Tibial artery (tissue), 4 donors: ENCODE results near the gene SNX5.

Source experiments
- DNase-seq, 2 donors: peaks; one replicate each; pipeline ENCODE4 v3.0.0-alpha.2; 2019
- H3K27ac ChIP-seq, 2 donors: fragments of 200-600 bp; sonication (generic) in 1 of 2; 1 replicate in 1 of 2; 2 replicates in 1 of 2; pipeline ENCODE4 v1.5.1; 2018 to 2019; ENCODE audit warnings: mild to moderate bottlenecking in 1 of 2
- H3K27me3 ChIP-seq, 2 donors: fragments of 200-600 bp; sonication (generic) in 1 of 2; one replicate each; pipeline versions ENCODE4 v1.5.1 to v1.6.0; 2016 to 2019
- H3K36me3 ChIP-seq, 3 donors: fragments of 200-600 bp; sonication (generic) in 2 of 3; one replicate each; pipeline ENCODE4 v1.5.1; 2016 to 2019; ENCODE audit warnings: mild to moderate bottlenecking in 2 of 3
- H3K4me1 ChIP-seq, 4 donors: fragments of 200-600 bp; sonication (generic) in 2 of 4; 1 replicate in 3 of 4; 2 replicates in 1 of 4; pipeline ENCODE4 v1.5.1; 2016 to 2019
- H3K4me3 ChIP-seq, 2 donors: fragments of 200-600 bp; sonication (generic) in 1 of 2; 1 replicate in 1 of 2; 2 replicates in 1 of 2; pipeline ENCODE4 v1.5.1; 2018 to 2019; ENCODE audit warnings: mild to moderate bottlenecking in 2 of 2
- H3K9me3 ChIP-seq, 3 donors: fragments of 200-600 bp; sonication (generic) in 1 of 3; one replicate each; pipeline ENCODE4 v1.5.1; 2016 to 2019
- CTCF ChIP-seq, 2 experiments: fragments of 200-600 bp in 1 of 2; fragments of 450-650 bp in 1 of 2; IDR thresholded peaks; one replicate each; pipeline ENCODE4 v1.5.1; 2017 to 2019; ENCODE audit warnings: antibody characterized with exemption in 2 of 2, mild to moderate bottlenecking in 1 of 2, moderate library complexity in 1 of 2
- intact Hi-C: fragments of 100-400 bp; cut with DNase I; formaldehyde crosslinking; loops from one replicate; pipeline ENCODE4 v1.15.0; 2023; ENCODE audit warnings: low total_unique reads

The SNX5 gene

GRCh38 chr20:17951323-17951722 lies 17.3 kb downstream of the SNX5 start:
- Histone ChIP-seq H3K27me3 (no peaks in the 10 kb centered on the region), H3K4me3 (no peak overlapping the region), H3K27ac (no peak overlapping the region), H3K4me1 (no peaks in the 10 kb centered on the region), H3K9me3 (no peaks in the 10 kb centered on the region), H3K36me3 (peaks cover 79 to 100% (median 96%) of the 10 kb centered on the region in 3 donors)
- intact Hi-C loops = no loop called here
- TF ChIP-seq CTCF (IDR thresholded peaks at IDR 0.05) = no peak
- no peak for DNase-seq

DNA sequence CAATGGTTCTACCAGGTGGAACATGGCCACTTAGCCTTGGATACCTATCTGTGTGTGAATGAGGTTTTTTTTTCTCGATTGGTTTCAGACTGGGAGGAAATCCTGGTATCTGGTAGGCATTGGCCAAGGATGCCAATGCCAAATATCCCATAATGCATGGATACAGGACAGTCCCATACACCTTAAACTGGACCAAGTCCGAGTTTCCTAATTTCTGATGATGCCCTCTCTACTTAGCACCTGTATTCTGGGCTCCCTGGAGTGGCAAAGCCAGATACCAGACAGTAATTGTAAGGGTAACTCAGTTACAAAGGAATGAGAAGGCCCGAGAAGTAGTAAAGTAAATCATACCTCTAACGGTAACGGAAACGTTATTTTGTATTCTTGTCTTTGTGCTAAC lies 17.9 kb downstream of the SNX5 start:
- Histone ChIP-seq H3K27me3 (no peaks in the 10 kb centered on the region), H3K4me3 (no peak overlapping the region), H3K36me3 (peaks cover 85 to 100% (median 100%) of the 10 kb centered on the region in 3 donors), H3K27ac (no peak overlapping the region), H3K4me1 (no peaks in the 10 kb centered on the region), H3K9me3 (no peaks in the 10 kb centered on the region)
- intact Hi-C loops = no loop called here
- no peak for TF ChIP-seq CTCF (IDR thresholded peaks at IDR 0.05)
- no peak for DNase-seq

DNA sequence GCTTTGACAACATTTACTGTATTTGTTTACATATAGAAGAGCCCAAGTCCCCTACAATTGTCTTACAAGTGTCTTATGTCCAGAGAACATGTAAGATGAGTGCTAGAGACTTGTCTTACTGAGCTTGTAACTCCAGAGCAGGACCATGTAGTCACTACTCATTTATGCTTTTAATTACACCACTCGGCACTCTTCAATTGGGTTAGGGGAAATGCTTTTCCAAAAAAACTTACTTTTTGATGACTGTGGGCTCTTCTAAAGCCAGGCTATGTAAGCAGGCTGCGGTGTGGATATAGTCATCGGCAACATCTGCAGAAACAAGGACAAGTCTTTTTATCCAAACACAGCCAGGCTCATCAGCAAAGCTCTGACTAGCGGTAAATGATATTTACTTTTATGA lies 18.7 kb downstream of the SNX5 start:
- Histone ChIP-seq H3K27me3 (no peaks in the 10 kb centered on the region), H3K27ac (no peak overlapping the region), H3K4me1 (no peaks in the 10 kb centered on the region), H3K36me3 (peaks cover 93 to 100% (median 100%) of the 10 kb centered on the region in 3 donors), H3K9me3 (no peaks in the 10 kb centered on the region), H3K4me3 (no peak overlapping the region)
- intact Hi-C loops = no loop called here
- TF ChIP-seq CTCF (IDR thresholded peaks at IDR 0.05) = no peak
- DNase-seq = no peak

- H3K9me3 ChIP-seq = no peaks in the 10 kb centered on the region
Observed at GRCh38 chr20:17948442-17948841, 20.2 kb downstream of the SNX5 start.

GRCh38 chr20:17947474-17947815 lies 21.1 kb downstream of the SNX5 start:
- H3K36me3 ChIP-seq = peaks cover 94 to 100% (median 94%) of the 10 kb centered on the region in 3 donors
- H3K27me3 ChIP-seq = no peaks in the 10 kb centered on the region
- no peaks in the 10 kb centered on the region for H3K9me3 ChIP-seq
- H3K4me3 ChIP-seq = no peak overlapping the region
- no peak for DNase-seq
- intact Hi-C loops = no loop called here
- H3K27ac ChIP-seq = no peak overlapping the region
- no peaks in the 10 kb centered on the region for H3K4me1 ChIP-seq
- TF ChIP-seq CTCF (IDR thresholded peaks at IDR 0.05) = no peak

More at GRCh38 chr20:17948442-17948841, 20.2 kb downstream of the SNX5 start:
- DNase-seq = no peak
- no peak overlapping the region for H3K27ac ChIP-seq
- intact Hi-C loops = no loop called here
- no peaks in the 10 kb centered on the region for H3K4me1 ChIP-seq
- H3K36me3 ChIP-seq = peaks cover 93 to 100% (median 95%) of the 10 kb centered on the region in 3 donors
- H3K27me3 ChIP-seq = no peaks in the 10 kb centered on the region
- H3K4me3 ChIP-seq = no peak overlapping the region
- no peak for TF ChIP-seq CTCF (IDR thresholded peaks at IDR 0.05)
